Uterus (tissue), 2 donors: ENCODE measurements around the gene GABRB1.

Experiments used
- POLR2A ChIP-seq, 2 donors: fragments of 450-650 bp; IDR thresholded peaks; one replicate each; pipeline ENCODE4 v1.6.1; 2016; ENCODE audit warnings: antibody characterized with exemption in 2 of 2, mild to moderate bottlenecking in 1 of 2, moderate library complexity in 1 of 2
- TF ChIP-seq, protein P1 (sequence below), 4 experiments: fragments of 200-600 bp in 2 of 4; fragments of 450-650 bp in 2 of 4; sonication (generic) in 2 of 4; IDR thresholded peaks; one replicate each; pipeline ENCODE4 v1.5.1; 2016 to 2019; ENCODE audit warnings: antibody characterized with exemption in 4 of 4, mild to moderate bottlenecking in 2 of 4, moderate library complexity in 1 of 4

DNA sequence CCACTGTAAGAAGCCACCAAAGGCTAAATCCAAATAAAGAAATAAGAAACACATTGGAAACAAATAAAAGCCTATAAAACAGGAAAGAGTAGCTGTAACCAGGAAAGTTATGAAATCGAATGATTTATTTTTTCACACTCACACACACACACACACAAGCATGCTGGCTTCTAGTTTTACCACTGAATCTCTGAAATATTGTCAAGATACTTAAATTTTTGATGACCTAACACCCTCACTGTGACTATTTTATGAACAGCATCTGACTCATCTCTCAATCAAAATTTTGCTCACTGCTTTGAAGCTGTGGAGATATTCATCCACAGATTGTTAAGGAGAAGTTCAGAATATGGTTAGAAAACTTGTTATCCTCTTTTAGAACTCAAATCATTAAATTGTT lies 13.9 kb upstream of the GABRB1 start:
- TF ChIP-seq, protein P1, sequence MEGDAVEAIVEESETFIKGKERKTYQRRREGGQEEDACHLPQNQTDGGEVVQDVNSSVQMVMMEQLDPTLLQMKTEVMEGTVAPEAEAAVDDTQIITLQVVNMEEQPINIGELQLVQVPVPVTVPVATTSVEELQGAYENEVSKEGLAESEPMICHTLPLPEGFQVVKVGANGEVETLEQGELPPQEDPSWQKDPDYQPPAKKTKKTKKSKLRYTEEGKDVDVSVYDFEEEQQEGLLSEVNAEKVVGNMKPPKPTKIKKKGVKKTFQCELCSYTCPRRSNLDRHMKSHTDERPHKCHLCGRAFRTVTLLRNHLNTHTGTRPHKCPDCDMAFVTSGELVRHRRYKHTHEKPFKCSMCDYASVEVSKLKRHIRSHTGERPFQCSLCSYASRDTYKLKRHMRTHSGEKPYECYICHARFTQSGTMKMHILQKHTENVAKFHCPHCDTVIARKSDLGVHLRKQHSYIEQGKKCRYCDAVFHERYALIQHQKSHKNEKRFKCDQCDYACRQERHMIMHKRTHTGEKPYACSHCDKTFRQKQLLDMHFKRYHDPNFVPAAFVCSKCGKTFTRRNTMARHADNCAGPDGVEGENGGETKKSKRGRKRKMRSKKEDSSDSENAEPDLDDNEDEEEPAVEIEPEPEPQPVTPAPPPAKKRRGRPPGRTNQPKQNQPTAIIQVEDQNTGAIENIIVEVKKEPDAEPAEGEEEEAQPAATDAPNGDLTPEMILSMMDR (IDR thresholded peaks at IDR 0.05): no peak
- TF ChIP-seq POLR2A (IDR thresholded peaks at IDR 0.05): no peak
